Gastrocnemius medialis (tissue), 4 donors: Measurements from ENCODE around the gene SRP72. TPM values are rescaled to one million over a fixed set of nuclear protein-coding genes. Genes with fewer than 3 reads are reported as not detected.

Experiments
- ATAC-seq, 2 donors: fragments of 150-250 bp; one replicate each; pipeline ENCODE4 v1.9.1; 2016
- DNase-seq, 2 donors: peaks; one replicate each; pipeline ENCODE4 v3.0.0-alpha.2; 2019
- H3K27ac ChIP-seq, 4 donors: fragments of 200-600 bp; sonication (generic); 1 replicate in 1 of 4; 2 replicates in 3 of 4; pipeline ENCODE4 v1.5.1; 2016 to 2018; ENCODE audit warnings: mild to moderate bottlenecking in 2 of 4, moderate library complexity in 1 of 4
- H3K27me3 ChIP-seq, 3 donors: fragments of 200-600 bp; sonication (generic) in 2 of 3; 1 replicate in 1 of 3; 2 replicates in 2 of 3; pipeline versions ENCODE4 v1.5.1 to v1.6.0; 2016 to 2019; ENCODE audit warnings: mild to moderate bottlenecking in 1 of 3, moderate library complexity in 1 of 3
- H3K36me3 ChIP-seq, 2 donors: fragments of 200-600 bp; sonication (generic) in 1 of 2; one replicate each; pipeline ENCODE4 v1.5.1; 2017 to 2018
- H3K4me1 ChIP-seq, 2 donors: fragments of 200-600 bp; sonication (generic) in 1 of 2; one replicate each; pipeline ENCODE4 v1.5.1; 2016 to 2017; ENCODE audit warnings: mild to moderate bottlenecking in 2 of 2
- H3K4me3 ChIP-seq, 4 donors: fragments of 200-600 bp; sonication (generic) in 3 of 4; 1 replicate in 1 of 4; 2 replicates in 3 of 4; pipeline ENCODE4 v1.5.1; 2016 to 2019; ENCODE audit warnings: mild to moderate bottlenecking in 2 of 4
- H3K9me3 ChIP-seq, 3 donors: fragments of 200-600 bp; sonication (generic) in 2 of 3; 1 replicate in 1 of 3; 2 replicates in 2 of 3; pipeline ENCODE4 v1.5.1; 2016 to 2019
- POLR2A ChIP-seq, 2 donors: fragments of 450-650 bp; IDR thresholded peaks; one replicate each; pipeline ENCODE4 v1.6.1; 2017; ENCODE audit warnings: antibody characterized with exemption in 2 of 2, mild to moderate bottlenecking in 2 of 2, moderate library complexity in 2 of 2
- in situ Hi-C, 4 donors: fragments of 200-750 bp; cut with MboI; loops; one replicate each; pipeline versions ENCODE4 v1.15.0 to v1.8.0; 2017; ENCODE audit warnings: low sequenced_read_pairs in 4 of 4
- intact Hi-C: fragments of 100-400 bp; cut with DNase I; formaldehyde crosslinking; loops from one replicate; pipeline ENCODE4 v1.15.1; 2023; ENCODE audit warnings: low total_unique reads
- total RNA-seq, 4 donors: library from RNA; depleted of rRNA; stranded (reverse); fragments of >200 nt; gene quantifications; one replicate each; pipeline versions ENCODE4 v1.1.0 to v1.2.3, GENCODE V29; 2016
- TF ChIP-seq, protein P1 (sequence below), 5 experiments: fragments of 450-650 bp in 3 of 5; fragments of 200-600 bp in 2 of 5; sonication (generic) in 2 of 5; IDR thresholded peaks in 4 of 5; conservative IDR thresholded peaks in 1 of 5; 1 replicate in 4 of 5; 2 replicates in 1 of 5; pipeline ENCODE4 v1.5.1; 2016 to 2019; ENCODE audit warnings: antibody characterized with exemption in 5 of 5, mild to moderate bottlenecking in 3 of 5, moderate library complexity in 3 of 5

SRP72 gene
- total RNA-seq, 4 donors from 2014 or later, result 35.8 to 70.4 (median 53.1) TPM

DNA sequence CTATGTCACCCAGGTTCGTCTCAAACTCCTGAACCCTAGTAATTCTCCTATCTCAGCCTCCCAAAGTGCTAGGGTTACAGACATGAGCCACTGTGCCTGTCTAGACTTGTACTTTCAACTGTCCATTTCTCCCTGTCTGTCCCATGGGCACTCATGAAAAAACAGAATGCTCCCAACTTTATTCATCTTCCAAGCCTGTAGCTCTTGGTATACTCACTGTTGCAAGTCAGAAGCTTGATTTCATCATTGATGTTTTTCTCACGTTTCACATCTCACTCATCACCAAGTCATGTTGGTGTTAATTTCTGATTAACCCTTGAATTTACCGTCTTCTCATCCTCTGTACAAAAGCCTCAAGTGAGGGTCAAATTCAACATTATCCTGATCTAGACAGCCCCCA is 7.3 kb upstream of the SRP72 start:
- intact Hi-C loops, result loop anchor here (10.0 kb wide), 1 partner anchor 85 kb away; no protein-coding TSS in a partner anchor
- DNase-seq (no peak), ATAC-seq (no peak)
- Histone ChIP-seq H3K36me3 (peaks cover 0 to 60% of the 10 kb centered on the region in 2 donors), H3K4me1 (peaks cover 10 to 11% of the 10 kb centered on the region in 2 donors), H3K4me3 (no peak overlapping the region), H3K27me3 (no peaks in the 10 kb centered on the region), H3K9me3 (no peaks in the 10 kb centered on the region), H3K27ac (no peak overlapping the region)
- in situ Hi-C loops, result loop anchor here in 1 of 4 donors (25.0 kb wide), 1 partner anchor 527 kb away; the partner anchor contains the start of genes NOA1 and POLR2B
- TF ChIP-seq POLR2A (IDR thresholded peaks at IDR 0.05), result no peak
- TF ChIP-seq, protein P1, sequence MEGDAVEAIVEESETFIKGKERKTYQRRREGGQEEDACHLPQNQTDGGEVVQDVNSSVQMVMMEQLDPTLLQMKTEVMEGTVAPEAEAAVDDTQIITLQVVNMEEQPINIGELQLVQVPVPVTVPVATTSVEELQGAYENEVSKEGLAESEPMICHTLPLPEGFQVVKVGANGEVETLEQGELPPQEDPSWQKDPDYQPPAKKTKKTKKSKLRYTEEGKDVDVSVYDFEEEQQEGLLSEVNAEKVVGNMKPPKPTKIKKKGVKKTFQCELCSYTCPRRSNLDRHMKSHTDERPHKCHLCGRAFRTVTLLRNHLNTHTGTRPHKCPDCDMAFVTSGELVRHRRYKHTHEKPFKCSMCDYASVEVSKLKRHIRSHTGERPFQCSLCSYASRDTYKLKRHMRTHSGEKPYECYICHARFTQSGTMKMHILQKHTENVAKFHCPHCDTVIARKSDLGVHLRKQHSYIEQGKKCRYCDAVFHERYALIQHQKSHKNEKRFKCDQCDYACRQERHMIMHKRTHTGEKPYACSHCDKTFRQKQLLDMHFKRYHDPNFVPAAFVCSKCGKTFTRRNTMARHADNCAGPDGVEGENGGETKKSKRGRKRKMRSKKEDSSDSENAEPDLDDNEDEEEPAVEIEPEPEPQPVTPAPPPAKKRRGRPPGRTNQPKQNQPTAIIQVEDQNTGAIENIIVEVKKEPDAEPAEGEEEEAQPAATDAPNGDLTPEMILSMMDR (IDR thresholded peaks at IDR 0.05 in 4 of 5, conservative IDR thresholded peaks at IDR 0.05 in 1 of 5), result no peak

DNA sequence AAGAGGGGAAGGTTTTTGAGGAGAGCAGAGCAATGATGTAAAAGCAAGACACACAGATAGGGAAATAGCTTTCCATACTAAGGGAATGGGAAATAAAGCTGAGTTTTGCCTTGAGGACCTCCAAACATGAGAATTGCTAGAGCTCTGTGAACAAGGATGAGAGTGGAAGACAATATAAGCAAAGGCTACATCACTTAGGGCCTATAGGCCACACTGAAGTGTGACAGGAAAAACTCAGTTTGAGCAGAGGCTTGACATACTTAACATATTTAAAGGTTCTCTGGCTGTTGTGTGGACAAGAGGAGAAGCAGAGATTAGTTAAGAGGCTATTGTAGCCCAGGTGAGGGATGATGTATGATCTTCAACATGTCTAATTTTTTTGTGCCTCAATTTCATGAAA is 5.3 kb upstream of the SRP72 start:
- ATAC-seq, result no peak
- Histone ChIP-seq H3K4me1 (peaks cover 23 to 26% of the 10 kb centered on the region in 2 donors), H3K36me3 (peaks cover 0 to 40% of the 10 kb centered on the region in 2 donors), H3K27me3 (no peaks in the 10 kb centered on the region), H3K4me3 (no peak overlapping the region), H3K9me3 (no peaks in the 10 kb centered on the region), H3K27ac (no peak overlapping the region)
- no peak for DNase-seq
- intact Hi-C loops (loop anchor here (10.0 kb wide), 1 partner anchor 83 kb away; no protein-coding TSS in a partner anchor), in situ Hi-C loops (loop anchor here in 1 of 4 donors (25.0 kb wide), 1 partner anchor 525 kb away; the partner anchor contains the start of genes NOA1 and POLR2B)
- TF ChIP-seq, protein P1 (IDR thresholded peaks at IDR 0.05 in 4 of 5, conservative IDR thresholded peaks at IDR 0.05 in 1 of 5), result no peak
- TF ChIP-seq POLR2A (IDR thresholded peaks at IDR 0.05), result no peak

DNA sequence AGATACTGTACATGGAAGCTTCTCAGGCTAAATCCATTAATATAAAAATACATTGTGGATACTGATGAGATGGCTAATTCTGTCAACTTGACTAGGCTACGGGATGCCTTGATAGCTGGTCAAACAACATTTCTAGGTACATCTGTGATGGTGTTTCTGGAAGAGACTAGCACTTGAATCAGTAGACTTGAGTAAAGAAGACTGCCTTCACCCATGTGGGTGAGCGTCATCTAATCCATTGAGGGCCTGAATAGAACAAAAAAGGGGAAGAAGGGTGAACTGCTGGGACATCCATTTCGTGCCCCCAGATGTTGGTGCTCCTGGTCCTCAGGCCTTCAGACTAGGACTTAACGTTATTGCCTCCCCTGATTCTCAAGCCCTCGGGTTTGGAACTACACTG is 3.7 kb upstream of the SRP72 start:
- DNase-seq, result no peak
- H3K9me3 ChIP-seq, result no peaks in the 10 kb centered on the region
- no peak for ATAC-seq
- no peak overlapping the region for H3K27ac ChIP-seq
- in situ Hi-C loops (loop anchor here in 1 of 4 donors (25.0 kb wide), 1 partner anchor 524 kb away; the partner anchor contains the start of genes NOA1 and POLR2B), intact Hi-C loops (loop anchor here (2.0 to 10.0 kb wide), 2 partner anchors 19 to 81 kb away; no protein-coding TSS in a partner anchor)
- peaks cover 29 to 32% of the 10 kb centered on the region in 2 donors for H3K4me1 ChIP-seq
- TF ChIP-seq, protein P1 (IDR thresholded peaks at IDR 0.05 in 4 of 5, conservative IDR thresholded peaks at IDR 0.05 in 1 of 5), result no peak
- TF ChIP-seq POLR2A (IDR thresholded peaks at IDR 0.05), result no peak
- H3K36me3 ChIP-seq, result peaks cover 0 to 39% of the 10 kb centered on the region in 2 donors
- H3K27me3 ChIP-seq, result no peaks in the 10 kb centered on the region
- no peak overlapping the region for H3K4me3 ChIP-seq

DNA sequence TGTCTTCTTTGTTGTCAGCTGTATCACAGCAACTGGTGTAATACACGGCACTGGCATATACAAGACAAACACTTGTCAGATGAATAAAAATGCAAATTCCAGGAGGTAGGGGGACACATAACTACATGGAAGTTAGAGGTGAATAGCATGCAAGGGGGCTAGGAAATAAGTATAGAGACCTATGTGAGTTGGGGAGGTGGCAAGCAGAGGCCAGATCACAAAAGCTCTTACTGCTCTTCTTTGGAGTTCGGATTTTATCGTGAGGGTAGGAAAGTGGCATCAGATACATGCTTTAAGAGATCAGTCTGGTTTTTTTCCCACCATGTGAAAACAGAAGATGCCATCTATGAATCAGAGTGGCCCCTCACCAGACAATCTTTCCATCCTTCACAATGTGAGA is 2.8 kb upstream of the SRP72 start:
- in situ Hi-C loops (loop anchor here in 1 of 4 donors (25.0 kb wide), 1 partner anchor 523 kb away; the partner anchor contains the start of genes NOA1 and POLR2B), intact Hi-C loops (loop anchor here (2.0 to 10.0 kb wide), 2 partner anchors 20 to 80 kb away; no protein-coding TSS in a partner anchor)
- no peak for ATAC-seq
- peaks cover 0 to 31% of the 10 kb centered on the region in 2 donors for H3K36me3 ChIP-seq
- peaks cover 37 to 41% of the 10 kb centered on the region in 2 donors for H3K4me1 ChIP-seq
- no peak overlapping the region for H3K4me3 ChIP-seq
- no peak for DNase-seq
- H3K27me3 ChIP-seq, result no peaks in the 10 kb centered on the region
- no peak overlapping the region for H3K27ac ChIP-seq
- TF ChIP-seq POLR2A (IDR thresholded peaks at IDR 0.05), result no peak
- TF ChIP-seq, protein P1 (IDR thresholded peaks at IDR 0.05 in 4 of 5, conservative IDR thresholded peaks at IDR 0.05 in 1 of 5), result no peak
- H3K9me3 ChIP-seq, result no peaks in the 10 kb centered on the region
